DMS53 treated with DMSO at 0.1 percent for 48 hours (cell line): ENCODE data around the gene KIF23.

Experiments
- DNase-seq: peaks from one replicate; lab custom pipeline; 2025; ENCODE audit not compliant: unreplicated experiment; lab: John Stamatoyannopoulos, UW

Gene KIF23

DNA sequence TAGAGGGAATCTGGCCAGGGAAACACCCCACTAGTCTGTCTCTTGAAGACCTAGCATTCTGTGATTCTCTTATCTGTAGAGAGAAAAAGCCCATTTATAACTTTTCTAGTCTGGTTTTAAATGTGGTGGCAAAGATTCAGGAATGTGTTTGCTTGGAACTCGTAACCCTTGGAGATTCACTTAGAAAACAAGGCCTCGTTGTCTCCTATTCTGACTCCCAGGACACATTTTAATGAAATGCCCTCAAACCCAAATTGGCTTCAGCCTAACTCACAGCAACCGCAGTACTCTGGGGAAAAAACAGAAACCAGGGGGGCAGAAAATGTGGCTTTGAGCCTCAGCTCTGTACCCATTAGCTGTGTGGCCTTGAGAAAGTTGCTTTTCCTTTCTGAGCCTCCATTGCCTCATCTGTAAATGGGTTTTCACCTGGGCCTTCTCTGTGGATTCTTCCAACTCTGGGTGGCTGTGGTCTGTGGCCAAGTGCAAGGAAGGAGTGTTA is 75.0 kb downstream of the KIF23 start:
- DNase-seq, result no peak

GRCh38 chr15:69490356-69491037 is 76.3 kb downstream of the KIF23 start:
- no peak for DNase-seq

DNA sequence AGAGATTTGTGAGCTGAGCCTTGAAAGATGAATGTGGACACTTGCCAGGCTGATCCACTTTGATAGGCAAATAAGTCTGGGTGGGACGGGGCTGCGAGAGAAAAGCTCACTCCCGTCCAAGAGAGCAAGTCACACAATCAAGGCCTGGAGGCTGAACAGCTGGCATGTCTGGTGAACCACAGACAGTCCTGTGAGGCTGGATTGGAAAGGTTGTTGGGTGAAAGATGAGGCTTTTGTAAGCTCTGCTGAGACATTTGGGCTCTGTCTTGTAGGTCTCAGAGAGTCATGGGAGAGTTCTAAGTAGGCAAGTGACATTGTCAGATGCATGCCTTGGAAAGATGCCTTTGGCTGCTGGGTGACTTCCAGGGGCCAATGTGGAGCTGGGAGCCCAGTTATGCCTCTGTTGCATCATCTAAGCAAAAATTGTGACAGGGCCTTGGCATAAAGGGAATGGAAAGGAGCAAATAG is 76.9 kb downstream of the KIF23 start:
- no peak for DNase-seq

- DNase-seq, result no peak
Observed at GRCh38 chr15:69493406-69493805, 79.3 kb downstream of the KIF23 start.

- no peak for DNase-seq
Observed at GRCh38 chr15:69496001-69496400, 81.9 kb downstream of the KIF23 start.

- no peak for DNase-seq
Observed at GRCh38 chr15:69497076-69497475, 82.9 kb downstream of the KIF23 start.

DNA sequence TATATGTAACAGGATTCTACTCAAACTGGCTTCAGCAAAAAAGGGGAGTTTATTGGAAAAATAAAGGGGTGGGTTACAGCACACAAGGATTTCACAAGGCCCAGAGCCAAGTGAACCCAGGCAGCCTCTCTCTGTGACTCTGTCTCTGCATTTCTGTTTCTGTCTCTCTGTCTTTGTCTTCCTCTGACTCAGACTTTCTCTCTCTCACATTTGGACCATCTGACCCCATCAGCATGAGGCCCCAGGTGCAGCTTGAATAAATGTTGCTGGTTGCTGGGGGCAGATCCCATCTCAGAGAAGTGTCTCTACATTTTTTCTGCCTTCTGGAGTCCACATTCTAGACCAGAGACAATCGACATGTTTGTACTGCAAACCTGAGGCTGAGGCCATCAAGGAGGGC is 83.5 kb downstream of the KIF23 start:
- DNase-seq, result no peak
